CD14-positive monocyte (primary cell): Measurements from ENCODE around the gene SUSD1. TPM values are rescaled to one million over a fixed set of nuclear protein-coding genes. Genes with fewer than 3 reads are reported as not detected.

Experiments
- DNase-seq, 3 donors: peaks; one replicate each; pipeline ENCODE4 v3.0.0-alpha.2; 2011 to 2022
- H2AFZ ChIP-seq: 2 replicates; pipeline ENCODE4 v1.6.0; 2012; ENCODE audit warnings: mild to moderate bottlenecking, low read depth, low read length, inconsistent platforms; ENCODE audit not compliant: insufficient read depth, poor library complexity, severe bottlenecking
- H3K27ac ChIP-seq, 2 donors: 1 replicate in 1 of 2; 2 replicates in 1 of 2; pipeline ENCODE4 v1.5.1; 2012 to 2013; ENCODE audit warnings: low read length in 2 of 2, control low read depth in 1 of 2, inconsistent platforms in 1 of 2, low read depth in 1 of 2, mild to moderate bottlenecking in 1 of 2
- H3K27me3 ChIP-seq, 2 donors: one replicate each; pipeline versions ENCODE4 v1.6.0 to v1.6.1; 2011 to 2013; ENCODE audit warnings: low read length in 2 of 2; ENCODE audit not compliant: control insufficient read depth in 2 of 2, insufficient read depth in 2 of 2
- H3K36me3 ChIP-seq, 2 donors: replicated peaks in 1 of 2; 1 replicate in 1 of 2; 2 replicates in 1 of 2; pipeline versions ENCODE4 v1.5.1 to v1.6.1; 2012 to 2013; ENCODE audit warnings: low read length in 2 of 2, control low read depth in 1 of 2, inconsistent platforms in 1 of 2, mild to moderate bottlenecking in 1 of 2; ENCODE audit not compliant: insufficient read depth in 2 of 2, control insufficient read depth in 1 of 2
- H3K4me1 ChIP-seq, 2 donors: 1 replicate in 1 of 2; 2 replicates in 1 of 2; pipeline versions ENCODE4 v1.5.1 to v1.6.1; 2012 to 2013; ENCODE audit warnings: low read length in 2 of 2, control low read depth in 1 of 2, inconsistent platforms in 1 of 2, mild to moderate bottlenecking in 1 of 2, moderate library complexity in 1 of 2; ENCODE audit not compliant: insufficient read depth in 2 of 2, control insufficient read depth in 1 of 2
- H3K4me2 ChIP-seq: replicated peaks from 2 replicates; pipeline ENCODE3; 2012; ENCODE audit warnings: low read length, moderate library complexity, mild to moderate bottlenecking; ENCODE audit not compliant: poor library complexity, severe bottlenecking; ENCODE audit errors: extremely low read depth
- H3K4me3 ChIP-seq, 3 experiments: fragments of 200-600 bp in 1 of 3; sonication (generic) in 1 of 3; replicated peaks in 1 of 3; 1 replicate in 2 of 3; 2 replicates in 1 of 3; pipeline ENCODE4 v1.5.1; 2011 to 2013; ENCODE audit warnings: low read length in 3 of 3, mild to moderate bottlenecking in 3 of 3, control low read depth in 2 of 3, low read depth in 2 of 3, inconsistent platforms in 1 of 3, moderate library complexity in 1 of 3
- H3K79me2 ChIP-seq: 2 replicates; pipeline ENCODE4 v1.6.0; 2012; ENCODE audit warnings: mild to moderate bottlenecking, control low read depth, inconsistent platforms, low read length, moderate library complexity; ENCODE audit not compliant: insufficient read depth
- H3K9ac ChIP-seq: 2 replicates; pipeline ENCODE4 v1.6.0; 2017; ENCODE audit warnings: low read length, mild to moderate bottlenecking; ENCODE audit not compliant: insufficient read depth, poor library complexity, severe bottlenecking
- H3K9me3 ChIP-seq, 2 donors: replicated peaks in 1 of 2; 1 replicate in 1 of 2; 2 replicates in 1 of 2; pipeline versions ENCODE4 v1.5.1 to v1.6.1; 2012 to 2013; ENCODE audit warnings: low read length in 2 of 2, control low read depth in 1 of 2; ENCODE audit not compliant: control insufficient read depth in 1 of 2, insufficient read depth in 1 of 2
- H4K20me1 ChIP-seq: 2 replicates; pipeline ENCODE4 v1.6.0; 2012; ENCODE audit warnings: mild to moderate bottlenecking, low read length, control low read depth, moderate library complexity; ENCODE audit not compliant: insufficient read depth
- H3K27ac Mint-ChIP-seq, 7 donors: one replicate each; pipeline ENCODE4 v1.8.0; 2020; ENCODE audit warnings: mild to moderate bottlenecking in 7 of 7, mixed read lengths in 7 of 7, moderate library complexity in 6 of 7, inconsistent platforms in 2 of 7
- H3K27me3 Mint-ChIP-seq, 3 donors: one replicate each; pipeline ENCODE4 v1.8.0; 2021 to 2022; ENCODE audit warnings: low read depth in 3 of 3, mild to moderate bottlenecking in 3 of 3, mixed read lengths in 3 of 3, moderate library complexity in 3 of 3, inconsistent platforms in 1 of 3
- H3K36me3 Mint-ChIP-seq, 2 donors: one replicate each; pipeline ENCODE4 v1.8.0; 2020; ENCODE audit warnings: mixed read lengths in 2 of 2, inconsistent platforms in 1 of 2, mild to moderate bottlenecking in 1 of 2
- H3K4me1 Mint-ChIP-seq: one replicate; pipeline ENCODE4 v1.8.0; 2020; ENCODE audit warnings: mild to moderate bottlenecking, mixed read lengths
- H3K4me3 Mint-ChIP-seq, 2 donors: one replicate each; pipeline ENCODE4 v1.8.0; 2020; ENCODE audit warnings: mild to moderate bottlenecking in 2 of 2, mixed read lengths in 2 of 2, moderate library complexity in 1 of 2
- H3K9me3 Mint-ChIP-seq, 7 donors: one replicate each; pipeline ENCODE4 v1.8.0; 2020 to 2022; ENCODE audit warnings: mixed read lengths in 7 of 7, mild to moderate bottlenecking in 6 of 7, moderate library complexity in 6 of 7, inconsistent platforms in 2 of 7
- intact Hi-C, 2 donors: fragments of 100-400 bp; cut with micrococcal nuclease; formaldehyde crosslinking; loops; one replicate each; pipeline versions ENCODE4 v1.15.0 to v1.15.1; 2023
- polyA plus RNA-seq, 3 donors: library from polyadenylated mRNA; depleted of rRNA in 1 of 3; unstranded in 2 of 3; stranded (reverse) in 1 of 3; fragments of 300-500 nt in 2 of 3; fragments of >200 nt in 1 of 3; fragmentation: Illumina TruSeq in 2 of 3; gene quantifications; 1 replicate in 2 of 3; 2 replicates in 1 of 3; pipeline ENCODE4 v1.2.3, GENCODE V29; 2012 to 2021
- small RNA-seq: library from RNA; depleted of rRNA; stranded (forward); fragments of <200 nt; gene quantifications from one replicate; pipeline ENCODE3, GENCODE V24; 2012; ENCODE audit warnings: low read depth; ENCODE audit not compliant: insufficient read length
- TF ChIP-seq, protein P1 (sequence below): fragments of 200-600 bp; IDR thresholded peaks from one replicate; pipeline ENCODE4 v1.8.0; 2022; ENCODE audit warnings: antibody characterized with exemption, mild to moderate bottlenecking

Gene SUSD1
- polyA plus RNA-seq, 3 donors, result 29.1 to 42.3 (median 30.9) TPM

DNA sequence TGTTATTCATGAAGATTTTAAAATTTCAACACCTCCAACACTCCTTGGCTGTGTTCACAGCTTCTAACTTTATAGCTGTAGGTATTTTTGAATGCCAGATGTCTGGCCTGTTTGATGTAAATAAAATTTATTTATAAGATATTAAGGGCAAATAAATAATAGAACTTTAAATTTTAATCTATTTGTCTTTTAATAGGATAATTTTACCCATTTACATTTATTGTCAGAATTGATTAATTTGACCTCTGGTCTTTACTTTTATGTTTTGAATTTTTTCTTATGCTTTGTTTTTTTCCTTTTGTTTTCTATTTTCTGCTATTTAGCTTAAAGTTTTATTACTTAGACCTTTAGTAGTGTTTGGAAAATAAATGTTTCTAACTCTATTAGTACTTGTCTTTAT is 183.9 kb downstream of the SUSD1 start:
- Histone ChIP-seq H4K20me1 (no peaks in the 10 kb centered on the region), H3K4me3 (no peak overlapping the region), H3K79me2 (no peaks in the 10 kb centered on the region), H3K27ac (no peak overlapping the region), H3K27me3 (no peaks in the 10 kb centered on the region), H3K4me1 (no peaks in the 10 kb centered on the region), H3K9me3 (peaks cover 0 to 8% of the 10 kb centered on the region in 2 donors), H2AFZ (no peak overlapping the region), H3K9ac (no peak overlapping the region), H3K4me2 (no peak overlapping the region), H3K36me3 (no peaks in the 10 kb centered on the region)
- Mint-ChIP-seq H3K27me3 (peaks cover 0 to 6% (median 3%) of the 10 kb centered on the region in 3 donors), H3K9me3 (peaks cover 0 to 13% (median 2%) of the 10 kb centered on the region in 7 donors), H3K4me3 (no peak overlapping the region), H3K27ac (no peak overlapping the region), H3K36me3 (no peaks in the 10 kb centered on the region), H3K4me1 (no peaks in the 10 kb centered on the region)
- TF ChIP-seq, protein P1, sequence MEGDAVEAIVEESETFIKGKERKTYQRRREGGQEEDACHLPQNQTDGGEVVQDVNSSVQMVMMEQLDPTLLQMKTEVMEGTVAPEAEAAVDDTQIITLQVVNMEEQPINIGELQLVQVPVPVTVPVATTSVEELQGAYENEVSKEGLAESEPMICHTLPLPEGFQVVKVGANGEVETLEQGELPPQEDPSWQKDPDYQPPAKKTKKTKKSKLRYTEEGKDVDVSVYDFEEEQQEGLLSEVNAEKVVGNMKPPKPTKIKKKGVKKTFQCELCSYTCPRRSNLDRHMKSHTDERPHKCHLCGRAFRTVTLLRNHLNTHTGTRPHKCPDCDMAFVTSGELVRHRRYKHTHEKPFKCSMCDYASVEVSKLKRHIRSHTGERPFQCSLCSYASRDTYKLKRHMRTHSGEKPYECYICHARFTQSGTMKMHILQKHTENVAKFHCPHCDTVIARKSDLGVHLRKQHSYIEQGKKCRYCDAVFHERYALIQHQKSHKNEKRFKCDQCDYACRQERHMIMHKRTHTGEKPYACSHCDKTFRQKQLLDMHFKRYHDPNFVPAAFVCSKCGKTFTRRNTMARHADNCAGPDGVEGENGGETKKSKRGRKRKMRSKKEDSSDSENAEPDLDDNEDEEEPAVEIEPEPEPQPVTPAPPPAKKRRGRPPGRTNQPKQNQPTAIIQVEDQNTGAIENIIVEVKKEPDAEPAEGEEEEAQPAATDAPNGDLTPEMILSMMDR, result no peak
- intact Hi-C loops, result no loop called here
- no peak for DNase-seq

Small RNAs within 50 kb of the gene (small RNA-seq; reads per million reads assigned to genes)
- not detected for gene RF00019
- not detected for gene RNU6-710P
- gene RNU6-855P, result not detected

Other genes starting within 250 kb of the SUSD1 start
- gene PTBP3, start 158.3 kb upstream of the SUSD1 start, polyA plus RNA-seq, result 10 to 100 TPM; 33.6 to 68.3 (median 51.4) TPM
- 10 to 100 TPM in 2 of 3 donors, 1 to 10 TPM in 1; 6.4 to 34.8 (median 26.9) TPM for gene HSDL2, start 204.8 kb upstream of the SUSD1 start, polyA plus RNA-seq